GM10248 (cell line): ENCODE measurements around the gene LRRC53.

Experiments
- CTCF ChIA-PET: fragments of 300-600 bp; sonication (Branson Sonifier 250); formaldehyde crosslinking; extraction: SDS; loops from one replicate; lab custom pipeline; 2021; ENCODE audit warnings: antibody characterized with exemption; lab: Yijun Ruan, JAX
- POLR2A ChIA-PET: fragments of 350-650 bp; sonication (Branson Sonifier 250); formaldehyde crosslinking; extraction: SDS; loops from one replicate; lab custom pipeline; 2020; ENCODE audit warnings: antibody characterized with exemption; lab: Yijun Ruan, JAX
- DNase-seq: peaks from one replicate; pipeline ENCODE4 v3.0.0; 2012; ENCODE audit errors: extremely low spot score
- CTCF ChIP-seq: IDR thresholded peaks from 2 replicates; pipeline ENCODE4 v1.5.1; 2012; ENCODE audit warnings: mild to moderate bottlenecking, low read depth; ENCODE audit errors: extremely low read depth, missing control alignments, control extremely low read depth

LRRC53 gene

GRCh38 chr1:74434321-74434720 lies 78.1 kb downstream of the LRRC53 start:
- ChIA-PET CTCF (no interaction called here), POLR2A (no interaction called here)
- TF ChIP-seq CTCF, result no peak
- no peak for DNase-seq

- TF ChIP-seq CTCF, result no peak
- POLR2A ChIA-PET, result no interaction called here
- CTCF ChIA-PET, result interaction anchor here (1.2 kb wide), 1 partner anchor 18 kb away, joined by 3 read pairs; no protein-coding TSS in a partner anchor
- no peak for DNase-seq
These were observed 80.1 kb downstream of the LRRC53 start for GRCh38 chr1:74432325-74432724.

GRCh38 chr1:74431531-74431930 lies 80.9 kb downstream of the LRRC53 start:
- CTCF ChIA-PET, result no interaction called here
- POLR2A ChIA-PET, result no interaction called here

GRCh38 chr1:74430342-74430934 lies 82.0 kb downstream of the LRRC53 start:
- ChIA-PET CTCF (no interaction called here), POLR2A (no interaction called here)
- DNase-seq, result no peak
- TF ChIP-seq CTCF, result no peak

More at GRCh38 chr1:74431531-74431930, 80.9 kb downstream of the LRRC53 start:
- DNase-seq, result no peak
- TF ChIP-seq CTCF, result no peak

GRCh38 chr1:74429580-74429979 lies 82.8 kb downstream of the LRRC53 start:
- no peak for DNase-seq
- CTCF ChIA-PET, result interaction anchor here (1.3 kb wide), 1 partner anchor 9 kb away, joined by 3 read pairs; no protein-coding TSS in a partner anchor
- no peak for TF ChIP-seq CTCF
- POLR2A ChIA-PET, result no interaction called here

- DNase-seq, result no peak
- no peak for TF ChIP-seq CTCF
- ChIA-PET POLR2A (no interaction called here), CTCF (no interaction called here)
These were observed 84.7 kb downstream of the LRRC53 start for GRCh38 chr1:74427681-74428080.
